ENCODE measurements around the gene PARD3.

- TF ChIP-seq POLR2AphosphoS5 (IDR thresholded peaks at IDR 0.05; ENCODE audit: low read depth, low read length) (no peak), TAF1 (IDR thresholded peaks at IDR 0.05; ENCODE audit: borderline replicate concordance, insufficient read depth, low read length) (no peak)
Measured at GRCh38 chr10:34590793-34591192, 224.3 kb downstream of the PARD3 start.
